ENCODE data around the gene CCDC40.

Gene CCDC40

DNA sequence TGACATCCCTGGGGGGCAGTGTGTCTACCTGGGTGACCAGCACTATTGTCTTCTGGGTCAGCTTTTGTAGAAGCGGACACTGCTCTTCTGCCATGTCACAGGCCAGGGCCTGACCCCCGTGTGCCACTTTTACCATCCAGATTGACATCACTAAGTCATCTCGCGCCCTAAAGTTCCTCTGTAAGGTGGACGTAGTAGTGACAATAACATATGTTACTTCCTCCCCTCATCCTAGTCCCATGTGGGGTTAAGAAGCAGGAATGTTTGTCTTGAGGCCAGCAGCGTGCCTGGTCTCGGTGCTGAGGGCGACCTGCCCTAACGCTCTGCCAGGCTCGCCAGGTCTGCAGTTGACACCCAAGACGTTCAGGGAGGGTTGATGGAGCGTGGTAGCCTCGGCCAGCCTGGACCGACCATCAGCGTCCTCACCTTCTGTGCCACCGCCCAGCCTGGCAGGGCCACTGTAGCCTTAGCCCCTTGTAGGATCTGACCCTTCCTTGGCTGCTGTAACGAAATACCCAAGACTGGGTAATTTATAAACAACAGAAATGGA, 85.7 kb downstream of the CCDC40 start:
- no peak for DNase-seq (ENCODE audit: extremely low read depth, low read depth)
- TF ChIP-seq, protein P1, sequence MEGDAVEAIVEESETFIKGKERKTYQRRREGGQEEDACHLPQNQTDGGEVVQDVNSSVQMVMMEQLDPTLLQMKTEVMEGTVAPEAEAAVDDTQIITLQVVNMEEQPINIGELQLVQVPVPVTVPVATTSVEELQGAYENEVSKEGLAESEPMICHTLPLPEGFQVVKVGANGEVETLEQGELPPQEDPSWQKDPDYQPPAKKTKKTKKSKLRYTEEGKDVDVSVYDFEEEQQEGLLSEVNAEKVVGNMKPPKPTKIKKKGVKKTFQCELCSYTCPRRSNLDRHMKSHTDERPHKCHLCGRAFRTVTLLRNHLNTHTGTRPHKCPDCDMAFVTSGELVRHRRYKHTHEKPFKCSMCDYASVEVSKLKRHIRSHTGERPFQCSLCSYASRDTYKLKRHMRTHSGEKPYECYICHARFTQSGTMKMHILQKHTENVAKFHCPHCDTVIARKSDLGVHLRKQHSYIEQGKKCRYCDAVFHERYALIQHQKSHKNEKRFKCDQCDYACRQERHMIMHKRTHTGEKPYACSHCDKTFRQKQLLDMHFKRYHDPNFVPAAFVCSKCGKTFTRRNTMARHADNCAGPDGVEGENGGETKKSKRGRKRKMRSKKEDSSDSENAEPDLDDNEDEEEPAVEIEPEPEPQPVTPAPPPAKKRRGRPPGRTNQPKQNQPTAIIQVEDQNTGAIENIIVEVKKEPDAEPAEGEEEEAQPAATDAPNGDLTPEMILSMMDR (IDR thresholded peaks at IDR 0.05; ENCODE audit: low read depth, low read length, missing control alignments), result no peak
- H3K4me3 ChIP-seq (replicated peaks; ENCODE audit: low read depth, low read length), result no peak overlapping the region

DNA sequence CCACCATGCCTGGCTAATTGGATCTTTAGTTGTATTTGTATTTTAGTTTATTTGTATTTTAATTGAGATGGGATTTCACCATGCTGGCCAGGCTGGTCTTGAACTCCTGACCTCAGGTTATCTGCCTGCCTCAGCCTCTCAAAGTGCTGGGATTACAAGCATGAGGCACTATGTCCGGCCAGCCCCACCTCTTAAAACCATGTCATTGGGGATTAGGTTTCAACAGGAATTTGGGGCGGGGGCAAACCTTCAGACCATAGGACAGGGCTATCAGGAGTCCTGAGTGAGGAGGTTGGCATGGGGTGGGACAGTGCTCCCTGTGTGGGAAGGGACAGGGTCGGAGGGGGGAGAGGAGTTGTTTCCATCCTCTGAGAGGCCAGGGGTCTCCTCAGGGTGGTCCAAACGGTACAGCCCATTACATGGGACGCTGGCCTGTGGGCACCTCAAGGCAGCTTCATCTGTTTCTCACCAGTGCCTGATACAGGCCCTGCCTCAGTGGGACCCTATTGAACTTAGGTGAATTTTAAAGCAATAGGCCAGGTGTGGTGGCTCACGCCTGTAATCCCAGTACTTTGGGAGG, 86.6 kb downstream of the CCDC40 start:
- TF ChIP-seq, protein P1 (IDR thresholded peaks at IDR 0.05; ENCODE audit: low read depth, low read length, missing control alignments), result no peak
- no peak overlapping the region for H3K4me3 ChIP-seq (replicated peaks; ENCODE audit: low read depth, low read length)
- no peak for DNase-seq (ENCODE audit: extremely low read depth, low read depth)

DNA sequence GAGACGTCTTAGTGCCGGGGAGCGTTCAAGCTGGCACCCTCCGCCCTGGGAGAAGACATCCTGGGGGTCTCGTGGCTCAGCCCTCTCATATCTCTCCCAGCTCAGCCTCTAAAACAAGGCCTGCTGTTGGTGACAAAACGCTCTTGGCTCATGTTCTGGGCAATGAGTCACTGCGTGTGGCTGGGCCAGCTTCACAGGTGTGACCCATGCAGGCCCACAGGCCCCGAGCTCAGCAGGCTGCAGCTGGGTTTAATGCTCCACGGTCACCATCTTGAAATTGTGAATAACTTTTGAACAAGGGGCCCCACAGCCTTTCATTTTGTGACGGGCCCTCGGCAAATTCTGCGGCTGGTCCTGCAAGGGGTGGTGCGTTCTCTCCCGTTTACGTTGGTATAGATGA, 87.3 kb downstream of the CCDC40 start:
- TF ChIP-seq, protein P1 (IDR thresholded peaks at IDR 0.05; ENCODE audit: low read depth, low read length, missing control alignments), result no peak
- no peak for DNase-seq (ENCODE audit: extremely low read depth, low read depth)
- H3K4me3 ChIP-seq (replicated peaks; ENCODE audit: low read depth, low read length), result no peak overlapping the region

DNA sequence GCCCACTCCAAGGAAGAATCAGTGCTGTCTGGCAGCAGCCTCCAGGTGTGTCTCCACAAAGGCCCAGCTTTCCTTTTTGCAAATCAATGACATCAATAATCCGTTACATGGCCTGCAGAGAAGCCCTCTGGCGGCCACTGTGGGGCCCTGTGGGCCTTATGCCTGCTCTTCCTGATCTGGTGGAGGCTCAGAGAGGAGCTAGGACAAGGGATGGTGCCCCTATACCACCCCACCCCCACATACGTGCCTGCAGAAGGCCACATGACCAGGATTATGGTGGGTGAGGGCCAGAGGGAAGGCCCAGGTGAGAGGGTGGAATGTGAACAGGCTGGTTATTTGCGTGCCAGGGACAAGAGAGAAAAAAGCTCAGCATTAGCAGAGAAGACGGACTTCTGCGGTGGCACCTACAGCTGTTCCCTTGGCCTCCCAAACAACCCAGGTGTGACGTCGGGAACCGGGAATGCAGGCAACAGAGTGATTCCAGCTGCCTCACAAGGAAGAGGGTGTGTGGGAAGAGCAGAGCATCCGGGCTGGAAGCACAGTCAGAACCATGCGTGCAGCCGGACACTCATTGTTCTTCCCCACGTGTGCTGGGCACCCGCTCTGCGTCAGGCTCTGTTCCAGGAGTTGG, 88.0 kb downstream of the CCDC40 start:
- TF ChIP-seq, protein P1 (IDR thresholded peaks at IDR 0.05; ENCODE audit: low read depth, low read length, missing control alignments), result peak; percentile 27
- no peak for DNase-seq (ENCODE audit: extremely low read depth, low read depth)
- H3K4me3 ChIP-seq (replicated peaks; ENCODE audit: low read depth, low read length), result no peak overlapping the region

DNA sequence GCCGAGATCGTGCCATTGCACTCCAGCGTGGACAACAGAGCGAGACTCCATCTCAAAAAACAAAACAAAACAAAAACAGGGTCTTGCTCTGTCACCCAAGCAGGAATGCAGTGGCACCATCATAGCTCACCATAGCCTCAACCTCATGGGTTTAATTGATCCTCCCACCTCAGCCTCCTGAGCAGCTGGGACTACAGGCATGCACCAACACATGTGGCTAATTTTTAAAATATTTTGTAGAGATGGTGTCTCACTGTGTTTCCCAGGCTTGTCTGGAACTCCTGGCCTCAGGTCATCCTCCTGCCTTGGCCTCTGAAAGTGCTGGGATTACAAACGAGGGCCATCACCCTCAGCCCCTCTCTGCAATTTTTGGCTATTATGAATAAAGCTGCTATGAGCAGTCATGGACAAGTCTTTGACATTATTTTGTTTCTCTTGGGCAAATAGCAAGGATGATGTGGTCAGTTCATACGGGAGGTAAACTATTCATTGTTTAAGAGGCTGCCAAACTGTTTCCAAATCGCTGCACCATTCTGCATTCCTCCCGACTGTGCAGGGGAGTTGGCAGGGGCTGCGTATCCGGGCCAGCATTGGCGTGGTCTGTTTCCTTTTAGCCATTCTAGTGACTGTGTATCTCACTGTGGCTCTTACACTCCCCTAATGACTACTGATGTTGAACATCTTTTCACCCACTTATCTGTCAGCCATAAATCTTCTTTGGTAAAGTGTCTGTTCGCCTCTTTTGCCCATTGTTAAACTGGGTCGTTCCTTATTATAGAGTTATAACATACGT, 89.4 kb downstream of the CCDC40 start:
- TF ChIP-seq, protein P1 (IDR thresholded peaks at IDR 0.05; ENCODE audit: low read depth, low read length, missing control alignments), result no peak

DNA sequence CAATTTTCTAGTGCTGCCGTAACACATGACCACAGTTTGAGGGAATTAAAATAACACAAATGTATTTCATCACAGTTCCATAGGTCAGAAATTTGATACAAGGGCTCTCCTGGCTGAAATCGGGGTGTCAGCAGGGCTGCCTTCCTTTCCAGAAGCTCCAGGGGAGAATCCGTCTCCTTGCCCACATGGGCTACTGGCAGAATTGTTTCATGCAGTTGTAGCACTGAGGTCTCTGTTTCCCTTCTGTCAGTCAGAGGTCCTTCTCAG, 89.9 kb downstream of the CCDC40 start:
- no peak overlapping the region for H3K4me3 ChIP-seq (replicated peaks; ENCODE audit: low read depth, low read length)
- no peak for DNase-seq (ENCODE audit: extremely low read depth, low read depth)
- TF ChIP-seq, protein P1 (IDR thresholded peaks at IDR 0.05; ENCODE audit: low read depth, low read length, missing control alignments), result no peak

More for the DNA sequence above, 89.4 kb downstream of the CCDC40 start:
- no peak overlapping the region for H3K4me3 ChIP-seq (replicated peaks; ENCODE audit: low read depth, low read length)
- no peak for DNase-seq (ENCODE audit: extremely low read depth, low read depth)

Data from HFF-Myc (cell line).